GM12891 (cell line): Measurements from ENCODE around the gene TRIM33.

Experiments
- POLR2A ChIP-seq: IDR thresholded peaks from 2 replicates; pipeline ENCODE4 v1.6.1; 2011; ENCODE audit warnings: low read depth, low read length, control low read depth
- POLR2AphosphoS5 ChIP-seq: IDR thresholded peaks from 2 replicates; pipeline ENCODE4 v1.6.1; 2011; ENCODE audit warnings: low read depth, low read length, control low read depth
- POU2F2 ChIP-seq: IDR thresholded peaks from 2 replicates; pipeline ENCODE4 v1.6.1; 2011; ENCODE audit warnings: low read depth, mild to moderate bottlenecking, control low read depth, low read length, moderate library complexity
- SPI1 ChIP-seq: IDR thresholded peaks from 2 replicates; pipeline ENCODE4 v1.6.1; 2011; ENCODE audit warnings: low read depth, low read length, control low read depth
- TAF1 ChIP-seq: IDR thresholded peaks from 2 replicates; pipeline ENCODE4 v1.6.1; 2011; ENCODE audit warnings: low read depth, low read length, control low read depth

GRCh38 chr1:114462963-114463362 lies 48.0 kb downstream of the TRIM33 start:
- TF ChIP-seq POLR2A (no peak), POLR2AphosphoS5 (no peak), TAF1 (no peak), POU2F2 (no peak), SPI1 (no peak)
